Natural killer cell (primary cell): Measurements from ENCODE around the gene EIF4H. TPM values are rescaled to one million over a fixed set of nuclear protein-coding genes. Genes with fewer than 3 reads are reported as not detected.

Source experiments
- ATAC-seq, 3 donors: fragments of 150-1000 bp in 2 of 3; fragments of 200-7000 bp in 1 of 3; cut with Tn5 transposase; 1 replicate in 1 of 3; 2 replicates in 2 of 3; pipeline ENCODE4 v1.10.0; 2021; ENCODE audit warnings: mild to moderate bottlenecking in 2 of 3, moderate library complexity in 2 of 3
- DNase-seq, 2 donors: peaks; one replicate each; pipeline versions ENCODE4 v3.0.0 to v3.0.0-alpha.2; 2013 to 2021; ENCODE audit warnings: mixed read lengths in 1 of 2
- H3K27ac ChIP-seq: one replicate; pipeline ENCODE4 v1.5.1; 2013; ENCODE audit warnings: mild to moderate bottlenecking, low read length
- H3K27me3 ChIP-seq: one replicate; pipeline ENCODE4 v1.6.1; 2013; ENCODE audit warnings: low read length; ENCODE audit not compliant: control insufficient read depth, insufficient read depth
- H3K36me3 ChIP-seq: one replicate; pipeline ENCODE4 v1.6.1; 2013; ENCODE audit warnings: low read length; ENCODE audit not compliant: control insufficient read depth, insufficient read depth
- H3K4me1 ChIP-seq: one replicate; pipeline ENCODE4 v1.6.1; 2013; ENCODE audit warnings: low read length; ENCODE audit not compliant: control insufficient read depth, insufficient read depth
- H3K4me3 ChIP-seq: one replicate; pipeline ENCODE4 v1.5.1; 2013; ENCODE audit warnings: low read length
- H3K9me3 ChIP-seq: one replicate; pipeline ENCODE4 v1.6.1; 2013; ENCODE audit warnings: low read length; ENCODE audit not compliant: control insufficient read depth, insufficient read depth
- H3K27ac Mint-ChIP-seq, 2 donors: one replicate each; pipeline ENCODE4 v1.8.0; 2022; ENCODE audit warnings: mild to moderate bottlenecking in 2 of 2, mixed read lengths in 2 of 2, moderate library complexity in 1 of 2
- H3K27me3 Mint-ChIP-seq, 2 donors: one replicate each; pipeline ENCODE4 v1.8.0; 2022; ENCODE audit warnings: low read depth in 2 of 2, mixed read lengths in 2 of 2
- H3K36me3 Mint-ChIP-seq: one replicate; pipeline ENCODE4 v1.8.0; 2022; ENCODE audit warnings: mixed read lengths
- H3K4me1 Mint-ChIP-seq, 2 donors: one replicate each; pipeline ENCODE4 v1.8.0; 2022; ENCODE audit warnings: mixed read lengths in 2 of 2
- H3K4me3 Mint-ChIP-seq: one replicate; pipeline ENCODE4 v1.8.0; 2022; ENCODE audit warnings: mild to moderate bottlenecking, moderate library complexity, mixed read lengths
- H3K9me3 Mint-ChIP-seq, 2 donors: one replicate each; pipeline ENCODE4 v1.8.0; 2022; ENCODE audit warnings: mixed read lengths in 2 of 2
- CTCF ChIP-seq: fragments of 200-600 bp; IDR thresholded peaks from one replicate; pipeline ENCODE4 v1.8.0; 2022; ENCODE audit warnings: antibody characterized with exemption
- WGBS: methylation state at CpG from one replicate; pipeline ENCODE4 v1.1.7; 2013; ENCODE audit warnings: missing lambda C conversion rate; ENCODE audit not compliant: insufficient coverage; 5-methylcytosine and 5-hydroxymethylcytosine counted together
- intact Hi-C: fragments of 100-400 bp; cut with micrococcal nuclease; formaldehyde crosslinking; loops from one replicate; pipeline ENCODE4 v1.14.2; 2022
- total RNA-seq, 4 donors: library from RNA; stranded (reverse); fragments of 120-200 nt in 1 of 4; gene quantifications; one replicate each; pipeline versions ENCODE4 v1.2.3 to v1.2.4, GENCODE V29; 2013 to 2022

Gene EIF4H
- total RNA-seq, 3 donors from 2014 or later (not counting 1 experiment from before 2014, with no cell fraction given): 286 to 294 (median 294) TPM

DNA sequence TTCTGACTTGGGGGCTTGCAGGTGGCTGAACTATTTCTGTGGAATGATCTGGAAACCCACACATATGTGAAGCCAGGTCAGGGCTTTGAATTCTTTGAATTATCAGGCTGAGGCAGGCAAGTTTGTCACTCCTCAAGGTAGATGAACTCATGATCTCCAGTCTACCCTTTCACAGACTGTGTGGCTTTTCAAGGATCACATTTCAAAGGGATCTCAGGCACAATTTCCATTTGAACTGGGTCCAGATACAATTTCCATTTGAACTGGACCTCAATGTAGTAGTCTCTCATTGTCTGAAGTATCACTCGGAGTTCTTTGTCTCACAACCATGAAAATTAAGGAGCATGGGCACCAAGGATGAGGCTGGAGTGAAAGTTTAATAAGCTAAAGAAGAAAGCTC lies 25.7 kb upstream of the EIF4H start:
- Histone ChIP-seq H3K36me3 (no peaks in the 10 kb centered on the region), H3K4me3 (no peak overlapping the region), H3K27me3 (no peaks in the 10 kb centered on the region), H3K27ac (no peak overlapping the region), H3K9me3 (no peaks in the 10 kb centered on the region), H3K4me1 (no peaks in the 10 kb centered on the region)
- DNase-seq: no peak
- WGBS: 93% methylated on average over 1 of the region's 1 CpG
- Mint-ChIP-seq H3K27me3 (peaks cover 0 to 3% of the 10 kb centered on the region in 2 donors), H3K4me3 (no peak overlapping the region), H3K27ac (no peak overlapping the region), H3K9me3 (no peaks in the 10 kb centered on the region), H3K4me1 (no peaks in the 10 kb centered on the region), H3K36me3 (no peaks in the 10 kb centered on the region)
- intact Hi-C loops: no loop called here
- TF ChIP-seq CTCF: no peak
- no peak for ATAC-seq

GRCh38 chr7:74149071-74149470 lies 25.1 kb upstream of the EIF4H start:
- TF ChIP-seq CTCF: no peak
- H3K4me3 ChIP-seq: no peak overlapping the region
- H3K4me1 ChIP-seq: no peaks in the 10 kb centered on the region
- Mint-ChIP-seq H3K27me3 (peaks cover 0 to 3% of the 10 kb centered on the region in 2 donors), H3K36me3 (no peaks in the 10 kb centered on the region), H3K27ac (no peak overlapping the region), H3K4me3 (no peak overlapping the region), H3K9me3 (no peaks in the 10 kb centered on the region), H3K4me1 (no peaks in the 10 kb centered on the region)
- H3K27ac ChIP-seq: no peak overlapping the region
- 96% methylated on average over 5 of the region's 5 CpGs for WGBS
- DNase-seq: no peak
- no peaks in the 10 kb centered on the region for H3K9me3 ChIP-seq
- no peak for ATAC-seq
- H3K36me3 ChIP-seq: no peaks in the 10 kb centered on the region
- intact Hi-C loops: no loop called here
- no peaks in the 10 kb centered on the region for H3K27me3 ChIP-seq

GRCh38 chr7:74149603-74150002 lies 24.6 kb upstream of the EIF4H start:
- no peaks in the 10 kb centered on the region for H3K36me3 Mint-ChIP-seq

More at GRCh38 chr7:74149603-74150002, 24.6 kb upstream of the EIF4H start:
- DNase-seq (no peak), ATAC-seq (no peak)
- H3K4me3 ChIP-seq: no peak overlapping the region
- Mint-ChIP-seq H3K27me3 (peaks cover 0 to 3% of the 10 kb centered on the region in 2 donors), H3K4me1 (no peaks in the 10 kb centered on the region), H3K4me3 (no peak overlapping the region), H3K9me3 (no peaks in the 10 kb centered on the region), H3K27ac (no peak overlapping the region)
- 100% methylated on average over 1 of the region's 1 CpG for WGBS
- intact Hi-C loops: no loop called here
- H3K9me3 ChIP-seq: no peaks in the 10 kb centered on the region
- no peaks in the 10 kb centered on the region for H3K36me3 ChIP-seq
- no peak for TF ChIP-seq CTCF
- H3K27ac ChIP-seq: no peak overlapping the region
- no peaks in the 10 kb centered on the region for H3K27me3 ChIP-seq
- H3K4me1 ChIP-seq: no peaks in the 10 kb centered on the region
